Mesenchymal stem cell (in vitro differentiated cells and primary cell): ENCODE results near the gene MKLN1.

ENCODE experiments used
- DNase-seq: peaks from one replicate; pipeline ENCODE4 v3.0.0-alpha.2; 2013
- H2AFZ ChIP-seq: one replicate; pipeline ENCODE4 v1.6.1; 2013; ENCODE audit warnings: low read depth, mild to moderate bottlenecking, control low read depth, inconsistent platforms, low read length, moderate library complexity
- H2AK5ac ChIP-seq: 2 replicates; pipeline ENCODE4 v1.6.1; 2013; ENCODE audit warnings: low read length, moderate library complexity, mild to moderate bottlenecking, inconsistent platforms; ENCODE audit not compliant: severe bottlenecking
- H2BK120ac ChIP-seq: one replicate; pipeline ENCODE4 v1.6.1; 2013; ENCODE audit warnings: low read depth, mild to moderate bottlenecking, inconsistent platforms, low read length, moderate library complexity
- H2BK12ac ChIP-seq, 2 experiments: one replicate each; pipeline ENCODE4 v1.6.1; 2013; ENCODE audit warnings: inconsistent platforms in 2 of 2, low read length in 2 of 2, mild to moderate bottlenecking in 2 of 2, moderate library complexity in 2 of 2, control low read depth in 1 of 2
- H2BK15ac ChIP-seq: one replicate; pipeline ENCODE4 v1.6.1; 2013; ENCODE audit warnings: mild to moderate bottlenecking, low read depth, inconsistent platforms; ENCODE audit not compliant: poor library complexity, severe bottlenecking
- H2BK5ac ChIP-seq: 2 replicates; pipeline ENCODE4 v1.6.1; 2013; ENCODE audit warnings: low read depth, mild to moderate bottlenecking, low read length, control low read depth, inconsistent platforms; ENCODE audit not compliant: poor library complexity, severe bottlenecking
- H3K14ac ChIP-seq, 2 experiments: one replicate each; pipeline ENCODE4 v1.6.1; 2013; ENCODE audit warnings: inconsistent platforms in 2 of 2, low read length in 2 of 2, control low read depth in 1 of 2, mild to moderate bottlenecking in 1 of 2, moderate library complexity in 1 of 2
- H3K18ac ChIP-seq, 2 experiments: one replicate each; pipeline ENCODE4 v1.6.1; 2013; ENCODE audit warnings: inconsistent platforms in 2 of 2, low read length in 2 of 2, control low read depth in 1 of 2, low read depth in 1 of 2, mild to moderate bottlenecking in 1 of 2
- H3K23ac ChIP-seq, 2 experiments: one replicate each; pipeline ENCODE4 v1.6.1; 2013; ENCODE audit warnings: inconsistent platforms in 2 of 2, low read length in 2 of 2, mild to moderate bottlenecking in 2 of 2, moderate library complexity in 2 of 2, control low read depth in 1 of 2
- H3K27ac ChIP-seq: 2 replicates; pipeline ENCODE4 v1.5.1; 2013; ENCODE audit warnings: mild to moderate bottlenecking, moderate library complexity, low read length, control low read depth, inconsistent platforms; ENCODE audit not compliant: poor library complexity, severe bottlenecking
- H3K27me3 ChIP-seq, 2 experiments: 2 replicates each; pipeline versions ENCODE4 v1.6.1 to v1.7.0; 2013; ENCODE audit warnings: low read length in 2 of 2, mild to moderate bottlenecking in 2 of 2, moderate library complexity in 2 of 2, control low read depth in 1 of 2, inconsistent platforms in 1 of 2; ENCODE audit not compliant: control insufficient read depth in 1 of 2, insufficient read depth in 1 of 2
- H3K36me3 ChIP-seq, 2 experiments: 2 replicates each; pipeline versions ENCODE4 v1.6.1 to v1.7.0; 2013; ENCODE audit warnings: low read length in 2 of 2, control low read depth in 1 of 2, inconsistent platforms in 1 of 2, low read depth in 1 of 2, mild to moderate bottlenecking in 1 of 2; ENCODE audit not compliant: insufficient read depth in 2 of 2, control insufficient read depth in 1 of 2
- H3K4ac ChIP-seq, 2 experiments: one replicate each; pipeline ENCODE4 v1.6.1; 2013; ENCODE audit warnings: inconsistent platforms in 2 of 2, low read length in 2 of 2, mild to moderate bottlenecking in 2 of 2, moderate library complexity in 2 of 2, control low read depth in 1 of 2, low read depth in 1 of 2
- H3K4me1 ChIP-seq: 2 replicates; pipeline ENCODE4 v1.6.1; 2013; ENCODE audit warnings: low read depth, low read length, control low read depth; ENCODE audit not compliant: control insufficient read depth, insufficient read depth
- H3K4me2 ChIP-seq: 2 replicates; pipeline ENCODE4 v1.6.1; 2013; ENCODE audit warnings: low read length, mild to moderate bottlenecking, inconsistent platforms; ENCODE audit not compliant: poor library complexity, severe bottlenecking
- H3K4me3 ChIP-seq, 2 experiments: 2 replicates each; pipeline versions ENCODE4 v1.5.1 to v1.7.0; 2013; ENCODE audit warnings: low read length in 2 of 2, mild to moderate bottlenecking in 2 of 2, control low read depth in 1 of 2, low read depth in 1 of 2; ENCODE audit not compliant: insufficient read depth in 1 of 2
- H3K79me1 ChIP-seq: replicated peaks from 2 replicates; pipeline ENCODE4 v1.6.1; 2013; ENCODE audit warnings: mild to moderate bottlenecking, control low read depth, low read length, inconsistent platforms; ENCODE audit not compliant: poor library complexity, severe bottlenecking
- H3K9ac ChIP-seq: 2 replicates; pipeline ENCODE4 v1.7.0; 2013; ENCODE audit warnings: mild to moderate bottlenecking, low read length, moderate library complexity
- H3K9me3 ChIP-seq: 2 replicates; pipeline ENCODE4 v1.7.0; 2013; ENCODE audit warnings: mild to moderate bottlenecking, low read length; ENCODE audit not compliant: control insufficient read depth
- H4K8ac ChIP-seq: one replicate; pipeline ENCODE4 v1.6.1; 2013; ENCODE audit warnings: inconsistent platforms, mild to moderate bottlenecking, low read length, moderate library complexity
- H4K91ac ChIP-seq: one replicate; pipeline ENCODE4 v1.6.1; 2013; ENCODE audit warnings: mild to moderate bottlenecking, low read length, inconsistent platforms
- WGBS: methylation state at CpG from one replicate; pipeline ENCODE4 v1.1.7; 2013; ENCODE audit warnings: mixed read lengths; 5-methylcytosine and 5-hydroxymethylcytosine counted together

MKLN1 gene

DNA sequence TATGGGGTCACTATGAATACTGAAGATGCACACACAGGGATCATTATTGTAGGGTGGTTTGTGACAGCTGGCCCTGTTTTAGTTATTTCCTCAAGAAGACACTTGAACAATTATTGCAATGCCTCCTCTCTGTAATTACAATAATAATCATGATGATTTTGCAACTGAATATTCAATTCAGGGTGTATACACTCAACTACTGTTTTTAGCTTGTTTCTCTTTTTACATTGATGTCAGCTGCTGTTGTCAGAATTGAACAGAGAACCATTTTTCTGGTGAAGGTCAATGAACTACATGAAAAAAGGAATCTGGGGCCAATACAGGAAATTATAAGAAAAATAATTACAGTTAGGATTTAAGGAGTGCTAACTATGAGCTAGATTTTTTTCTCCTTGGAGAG, 28.6 kb upstream of the MKLN1 start:
- DNase-seq = no peak
- no peak overlapping the region for H4K8ac ChIP-seq
- no peak overlapping the region for H4K91ac ChIP-seq
- no peak overlapping the region for H2BK5ac ChIP-seq
- no peak overlapping the region for H2BK12ac ChIP-seq
- H3K36me3 ChIP-seq = no peaks in the 10 kb centered on the region
- no peak overlapping the region for H2AFZ ChIP-seq
- no peaks in the 10 kb centered on the region for H3K79me1 ChIP-seq
- no peak overlapping the region for H3K4ac ChIP-seq
- no peak overlapping the region for H3K4me2 ChIP-seq
- H3K18ac ChIP-seq = no peak overlapping the region
- H2AK5ac ChIP-seq = no peak overlapping the region
- H3K9ac ChIP-seq = no peak overlapping the region
- no peak overlapping the region for H2BK15ac ChIP-seq
- no peak overlapping the region for H3K23ac ChIP-seq
- H3K27me3 ChIP-seq = no peaks in the 10 kb centered on the region
- H3K4me1 ChIP-seq = no peaks in the 10 kb centered on the region
- no peaks in the 10 kb centered on the region for H3K9me3 ChIP-seq
- no peak overlapping the region for H3K27ac ChIP-seq
- H3K14ac ChIP-seq = no peak overlapping the region
- H3K4me3 ChIP-seq = no peak overlapping the region
- H2BK120ac ChIP-seq = no peak overlapping the region

DNA sequence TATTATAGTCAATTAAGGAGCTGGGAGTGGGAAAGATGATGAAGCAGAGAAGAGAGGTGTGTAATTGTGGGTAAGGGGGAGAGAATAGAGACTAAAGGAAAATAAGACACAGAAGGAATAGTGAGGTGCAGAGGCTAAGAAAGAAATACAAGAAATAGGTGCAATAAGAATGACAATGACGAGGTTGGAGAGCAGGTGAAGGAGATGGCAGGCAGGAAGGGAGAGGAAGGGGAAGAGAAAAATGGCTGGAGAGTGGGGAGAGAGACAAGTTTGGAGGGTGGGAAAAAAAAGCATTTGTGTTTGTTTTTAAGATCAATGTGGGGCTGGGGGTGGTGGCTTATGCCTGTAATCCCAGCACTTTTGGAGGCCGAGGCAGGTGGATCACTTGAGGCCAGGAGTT, 27.6 kb upstream of the MKLN1 start:
- Histone ChIP-seq H3K14ac (no peak overlapping the region), H3K18ac (no peak overlapping the region), H4K91ac (no peak overlapping the region), H3K4ac (no peak overlapping the region), H3K27me3 (no peaks in the 10 kb centered on the region), H2AK5ac (no peak overlapping the region), H3K27ac (no peak overlapping the region), H2BK120ac (no peak overlapping the region), H2AFZ (no peak overlapping the region), H2BK5ac (no peak overlapping the region), H4K8ac (no peak overlapping the region), H3K23ac (no peak overlapping the region), H3K4me3 (no peak overlapping the region), H3K9me3 (no peaks in the 10 kb centered on the region), H3K9ac (no peak overlapping the region), H3K79me1 (no peaks in the 10 kb centered on the region), H2BK12ac (no peak overlapping the region), H3K4me2 (no peak overlapping the region), H2BK15ac (no peak overlapping the region), H3K4me1 (no peaks in the 10 kb centered on the region), H3K36me3 (no peaks in the 10 kb centered on the region)
- 86% methylated on average over 2 of the region's 2 CpGs for WGBS
- no peak for DNase-seq

DNA sequence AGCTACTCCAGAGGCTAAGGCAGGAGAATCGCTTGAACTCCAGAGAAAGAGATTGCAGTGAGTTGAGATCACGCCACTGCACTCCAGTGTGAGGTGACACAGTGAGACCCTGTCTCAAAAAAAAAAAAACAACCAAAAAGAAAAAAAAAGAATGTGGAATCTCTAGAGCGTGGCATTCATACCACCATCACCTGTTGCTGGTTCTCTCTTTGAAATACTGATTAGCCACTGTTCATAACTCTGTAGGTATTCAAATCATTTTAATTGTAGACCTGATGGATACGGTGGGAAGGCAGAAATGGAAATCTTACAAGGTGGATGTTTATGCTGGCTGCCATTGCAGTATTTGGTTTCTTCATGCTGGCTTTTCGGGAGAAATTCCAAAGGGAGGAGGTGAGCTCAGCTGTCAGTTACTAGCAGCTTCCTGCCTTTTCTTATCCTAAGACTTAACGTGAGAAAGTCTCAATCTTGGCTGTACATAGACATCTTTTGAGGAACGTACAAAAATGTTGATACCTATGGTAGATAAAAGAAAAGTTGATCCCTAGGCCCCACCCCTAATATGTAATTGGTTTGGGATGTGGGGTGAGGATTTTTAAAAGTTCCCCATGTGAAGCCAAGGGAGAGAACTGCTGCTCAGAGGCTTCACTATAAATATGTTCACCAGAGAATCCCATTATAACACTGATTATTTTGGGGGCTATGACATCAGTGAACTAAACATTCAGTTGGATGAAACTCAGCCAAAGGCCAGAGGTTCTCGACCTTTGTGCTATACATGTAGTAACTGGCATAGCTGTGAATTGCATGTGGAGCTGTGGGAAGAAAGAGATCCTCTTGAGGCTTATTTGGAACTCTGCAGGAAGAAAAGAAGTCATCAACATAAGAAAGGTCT, 26.9 kb upstream of the MKLN1 start:
- peak overlapping the region; percentile 6 for H3K9ac ChIP-seq
- no peak overlapping the region for H3K23ac ChIP-seq
- H2BK5ac ChIP-seq = no peak overlapping the region
- 78% methylated on average over 5 of the region's 8 CpGs for WGBS
- no peak overlapping the region for H4K91ac ChIP-seq
- no peak overlapping the region for H3K14ac ChIP-seq
- no peak for DNase-seq
- H2BK15ac ChIP-seq = no peak overlapping the region
- H3K18ac ChIP-seq = no peak overlapping the region
- no peak overlapping the region for H3K4me2 ChIP-seq
- no peak overlapping the region for H2AFZ ChIP-seq
- H3K27ac ChIP-seq = no peak overlapping the region
- H2AK5ac ChIP-seq = no peak overlapping the region
- no peak overlapping the region for H4K8ac ChIP-seq
- no peaks in the 10 kb centered on the region for H3K36me3 ChIP-seq
- no peaks in the 10 kb centered on the region for H3K4me1 ChIP-seq
- no peak overlapping the region for H3K4ac ChIP-seq
- no peak overlapping the region for H3K4me3 ChIP-seq
- no peaks in the 10 kb centered on the region for H3K79me1 ChIP-seq
- no peaks in the 10 kb centered on the region for H3K27me3 ChIP-seq
- H2BK120ac ChIP-seq = no peak overlapping the region
- H3K9me3 ChIP-seq = peaks cover under 1% of the 10 kb centered on the region
- no peak overlapping the region for H2BK12ac ChIP-seq

DNA sequence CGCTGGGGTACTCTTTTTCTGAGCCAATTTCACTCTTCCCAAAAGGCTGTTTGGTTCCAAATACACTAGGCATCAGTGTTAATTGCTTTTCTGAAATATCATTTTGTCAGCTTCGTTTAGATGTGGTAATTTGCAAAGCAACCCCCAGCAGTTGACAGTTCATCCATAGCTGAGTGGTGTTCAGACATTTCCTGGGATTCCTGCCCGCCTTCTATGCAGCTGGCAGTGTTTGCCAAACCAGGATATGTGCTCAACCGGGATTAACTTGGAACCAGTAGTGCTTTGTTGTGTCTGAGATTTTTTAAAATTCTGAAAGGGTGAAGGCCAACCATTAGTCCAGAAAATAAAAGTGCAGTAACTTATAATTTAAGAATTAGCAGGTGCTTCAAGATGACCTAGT, 25.2 kb upstream of the MKLN1 start:
- Histone ChIP-seq H3K27me3 (no peaks in the 10 kb centered on the region), H4K91ac (no peak overlapping the region), H2BK120ac (no peak overlapping the region), H2BK15ac (no peak overlapping the region), H3K9ac (no peak overlapping the region), H3K23ac (no peak overlapping the region), H3K36me3 (peaks cover 0 to 3% of the 10 kb centered on the region in 2 experiments), H3K14ac (no peak overlapping the region), H3K4me1 (no peaks in the 10 kb centered on the region), H3K9me3 (peaks cover 12% of the 10 kb centered on the region), H3K4me3 (no peak overlapping the region), H3K4ac (no peak overlapping the region), H2BK12ac (no peak overlapping the region), H4K8ac (no peak overlapping the region), H3K79me1 (no peaks in the 10 kb centered on the region), H2AFZ (no peak overlapping the region), H3K4me2 (no peak overlapping the region), H3K18ac (no peak overlapping the region), H2AK5ac (no peak overlapping the region), H2BK5ac (no peak overlapping the region), H3K27ac (no peak overlapping the region)
- 90% methylated on average over 4 of the region's 4 CpGs for WGBS
- DNase-seq = no peak
